WTC11 (cell line): ENCODE measurements around the gene PTPRS. TPM values are rescaled to one million over a fixed set of nuclear protein-coding genes. Genes with fewer than 3 reads are reported as not detected.

Source experiments
- GTF2I ChIP-seq: fragments of 250-450 bp; sonication (Bioruptor Pico); conservative IDR thresholded peaks from 2 replicates; pipeline ENCODE4 v1.4.0; 2021; ENCODE audit warnings: mild to moderate bottlenecking
- IRF2 ChIP-seq: sonication (generic); formaldehyde crosslinking; IDR thresholded peaks from 2 replicates; pipeline ENCODE4 v1.8.0; 2022; ENCODE audit warnings: low read depth, missing genetic modification reagents, borderline replicate concordance
- MXD4 ChIP-seq: fragments of 250-450 bp; sonication (Bioruptor Pico); IDR thresholded peaks from 2 replicates; pipeline ENCODE4 v1.8.0; 2021; ENCODE audit warnings: mild to moderate bottlenecking, moderate library complexity, borderline replicate concordance
- RELA ChIP-seq: sonication (generic); formaldehyde crosslinking; IDR thresholded peaks from 2 replicates; pipeline ENCODE4 v1.8.1; 2022; ENCODE audit warnings: missing genetic modification reagents, mild to moderate bottlenecking, borderline replicate concordance
- SP1 ChIP-seq: sonication (generic); formaldehyde crosslinking; conservative IDR thresholded peaks from 2 replicates; pipeline ENCODE4 v1.8.1; 2022; ENCODE audit warnings: missing genetic modification reagents
- STAT6 ChIP-seq: sonication (generic); formaldehyde crosslinking; conservative IDR thresholded peaks from 2 replicates; pipeline ENCODE4 v1.8.1; 2023; ENCODE audit warnings: mild to moderate bottlenecking, low read depth, missing genetic modification reagents, moderate library complexity
- USF2 ChIP-seq: sonication (generic); formaldehyde crosslinking; IDR thresholded peaks from 2 replicates; pipeline ENCODE4 v1.8.1; 2023; ENCODE audit warnings: mild to moderate bottlenecking, missing genetic modification reagents, moderate library complexity
- ZBTB43 ChIP-seq: sonication (generic); formaldehyde crosslinking; IDR thresholded peaks from 2 replicates; pipeline ENCODE4 v1.8.1; 2023; ENCODE audit warnings: mild to moderate bottlenecking, missing genetic modification reagents
- ZNF138 ChIP-seq: sonication (generic); formaldehyde crosslinking; conservative IDR thresholded peaks from 2 replicates; pipeline ENCODE4 v1.8.1; 2022; ENCODE audit warnings: mild to moderate bottlenecking, moderate library complexity, missing genetic modification reagents
- ZNF281 ChIP-seq: sonication (generic); formaldehyde crosslinking; IDR thresholded peaks from 2 replicates; pipeline ENCODE4 v1.8.0; 2023; ENCODE audit warnings: mild to moderate bottlenecking, missing genetic modification reagents
- ZSCAN18 ChIP-seq: fragments of 250-450 bp; sonication (Bioruptor Pico); IDR thresholded peaks from 2 replicates; pipeline ENCODE4 v2.1.2; 2022; ENCODE audit warnings: mild to moderate bottlenecking, moderate library complexity
- total RNA-seq: library from RNA; stranded (reverse); gene quantifications from 3 replicates; pipeline ENCODE4 v1.2.3, GENCODE V29; 2021
- TF ChIP-seq, protein P1 (sequence below): sonication (generic); formaldehyde crosslinking; IDR thresholded peaks from 2 replicates; pipeline ENCODE4 v1.8.1; 2022; ENCODE audit warnings: low read depth, mild to moderate bottlenecking, moderate library complexity, missing genetic modification reagents, borderline replicate concordance
- TF ChIP-seq, protein P2 (sequence below): sonication (generic); formaldehyde crosslinking; IDR thresholded peaks from 2 replicates; pipeline ENCODE4 v1.8.0; 2022; ENCODE audit warnings: mild to moderate bottlenecking, missing genetic modification reagents
- TF ChIP-seq, protein P3 (sequence below): sonication (generic); formaldehyde crosslinking; IDR thresholded peaks from 2 replicates; pipeline ENCODE4 v1.8.0; 2022; ENCODE audit warnings: mild to moderate bottlenecking, missing genetic modification reagents
- TF ChIP-seq, protein P4 (sequence below): fragments of 250-450 bp; sonication (Bioruptor Pico); IDR thresholded peaks from 2 replicates; pipeline ENCODE4 v1.9.0; 2021; ENCODE audit warnings: mild to moderate bottlenecking, borderline replicate concordance
- TF ChIP-seq, protein P5 (sequence below): sonication (generic); formaldehyde crosslinking; IDR thresholded peaks from 2 replicates; pipeline ENCODE4 v1.8.1; 2023; ENCODE audit warnings: mild to moderate bottlenecking, moderate library complexity, missing genetic modification reagents

Gene PTPRS
- total RNA-seq, 1 experiment from 2014 or later: 201 TPM

DNA sequence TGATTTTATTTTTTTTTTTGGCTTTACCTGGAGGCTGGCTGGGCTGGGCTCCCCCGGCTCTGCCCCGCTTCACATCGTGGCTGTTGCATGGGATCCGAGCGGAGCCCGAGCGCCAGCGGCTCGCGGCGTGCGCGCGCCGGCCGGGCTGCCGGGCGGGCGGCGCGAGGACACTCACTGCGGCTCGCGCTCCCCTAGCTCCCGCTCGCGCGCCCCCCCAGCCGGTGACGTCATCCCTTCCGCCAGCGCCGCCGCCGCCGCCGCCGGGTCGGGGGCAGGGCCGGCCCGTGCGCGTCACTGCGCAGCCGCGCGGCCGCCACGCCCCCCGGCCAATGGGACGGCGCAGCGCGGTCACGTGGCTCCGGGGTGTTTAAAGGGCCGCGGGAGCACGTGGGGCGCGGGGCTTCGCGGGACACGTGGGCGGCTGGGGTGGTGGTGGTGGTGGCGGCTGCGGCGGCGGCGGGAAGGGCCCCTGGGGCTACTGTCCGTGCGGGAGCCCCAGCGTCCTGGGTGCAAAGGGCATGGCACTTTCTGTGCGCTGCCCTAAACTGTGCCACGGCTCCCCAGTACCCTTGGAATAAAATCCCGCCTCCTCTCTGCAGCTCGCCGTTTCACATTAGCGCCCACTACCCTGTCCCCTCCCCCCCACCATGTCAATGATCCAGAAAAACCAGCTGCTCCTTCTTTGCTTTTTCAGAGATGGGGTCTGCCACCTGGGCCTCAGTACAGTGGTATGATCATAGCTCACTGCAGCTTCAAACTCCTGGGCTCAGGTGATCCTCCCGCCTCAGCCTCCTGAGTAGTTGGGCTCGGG is at the start of gene PTPRS (continued):
- TF ChIP-seq, protein P1, sequence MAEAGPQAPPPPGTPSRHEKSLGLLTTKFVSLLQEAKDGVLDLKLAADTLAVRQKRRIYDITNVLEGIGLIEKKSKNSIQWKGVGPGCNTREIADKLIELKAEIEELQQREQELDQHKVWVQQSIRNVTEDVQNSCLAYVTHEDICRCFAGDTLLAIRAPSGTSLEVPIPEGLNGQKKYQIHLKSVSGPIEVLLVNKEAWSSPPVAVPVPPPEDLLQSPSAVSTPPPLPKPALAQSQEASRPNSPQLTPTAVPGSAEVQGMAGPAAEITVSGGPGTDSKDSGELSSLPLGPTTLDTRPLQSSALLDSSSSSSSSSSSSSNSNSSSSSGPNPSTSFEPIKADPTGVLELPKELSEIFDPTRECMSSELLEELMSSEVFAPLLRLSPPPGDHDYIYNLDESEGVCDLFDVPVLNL (CRISPR knock-in tag): peak; percentile 97
- TF ChIP-seq IRF2 (peak; percentile 95), GTF2I (CRISPR knock-in tag) (no peak), RELA (CRISPR knock-in tag) (peak; percentile 100), STAT6 (CRISPR knock-in tag) (peak; percentile 99), ZNF138 (CRISPR knock-in tag) (peak; percentile 100), ZSCAN18 (CRISPR knock-in tag) (no peak), ZNF281 (CRISPR knock-in tag) (peak; percentile 100), USF2 (CRISPR knock-in tag) (peak; percentile 99), ZBTB43 (CRISPR knock-in tag) (peak; percentile 99), SP1 (CRISPR knock-in tag) (peak; percentile 98), MXD4 (CRISPR knock-in tag) (no peak)
- TF ChIP-seq, protein P2, sequence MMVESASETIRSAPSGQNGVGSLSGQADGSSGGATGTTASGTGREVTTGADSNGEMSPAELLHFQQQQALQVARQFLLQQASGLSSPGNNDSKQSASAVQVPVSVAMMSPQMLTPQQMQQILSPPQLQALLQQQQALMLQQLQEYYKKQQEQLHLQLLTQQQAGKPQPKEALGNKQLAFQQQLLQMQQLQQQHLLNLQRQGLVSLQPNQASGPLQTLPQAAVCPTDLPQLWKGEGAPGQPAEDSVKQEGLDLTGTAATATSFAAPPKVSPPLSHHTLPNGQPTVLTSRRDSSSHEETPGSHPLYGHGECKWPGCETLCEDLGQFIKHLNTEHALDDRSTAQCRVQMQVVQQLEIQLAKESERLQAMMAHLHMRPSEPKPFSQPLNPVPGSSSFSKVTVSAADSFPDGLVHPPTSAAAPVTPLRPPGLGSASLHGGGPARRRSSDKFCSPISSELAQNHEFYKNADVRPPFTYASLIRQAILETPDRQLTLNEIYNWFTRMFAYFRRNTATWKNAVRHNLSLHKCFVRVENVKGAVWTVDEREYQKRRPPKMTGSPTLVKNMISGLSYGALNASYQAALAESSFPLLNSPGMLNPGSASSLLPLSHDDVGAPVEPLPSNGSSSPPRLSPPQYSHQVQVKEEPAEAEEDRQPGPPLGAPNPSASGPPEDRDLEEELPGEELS: peak; percentile 100
- TF ChIP-seq, protein P3, sequence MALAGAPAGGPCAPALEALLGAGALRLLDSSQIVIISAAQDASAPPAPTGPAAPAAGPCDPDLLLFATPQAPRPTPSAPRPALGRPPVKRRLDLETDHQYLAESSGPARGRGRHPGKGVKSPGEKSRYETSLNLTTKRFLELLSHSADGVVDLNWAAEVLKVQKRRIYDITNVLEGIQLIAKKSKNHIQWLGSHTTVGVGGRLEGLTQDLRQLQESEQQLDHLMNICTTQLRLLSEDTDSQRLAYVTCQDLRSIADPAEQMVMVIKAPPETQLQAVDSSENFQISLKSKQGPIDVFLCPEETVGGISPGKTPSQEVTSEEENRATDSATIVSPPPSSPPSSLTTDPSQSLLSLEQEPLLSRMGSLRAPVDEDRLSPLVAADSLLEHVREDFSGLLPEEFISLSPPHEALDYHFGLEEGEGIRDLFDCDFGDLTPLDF (CRISPR knock-in tag): peak; percentile 100
- TF ChIP-seq, protein P4, sequence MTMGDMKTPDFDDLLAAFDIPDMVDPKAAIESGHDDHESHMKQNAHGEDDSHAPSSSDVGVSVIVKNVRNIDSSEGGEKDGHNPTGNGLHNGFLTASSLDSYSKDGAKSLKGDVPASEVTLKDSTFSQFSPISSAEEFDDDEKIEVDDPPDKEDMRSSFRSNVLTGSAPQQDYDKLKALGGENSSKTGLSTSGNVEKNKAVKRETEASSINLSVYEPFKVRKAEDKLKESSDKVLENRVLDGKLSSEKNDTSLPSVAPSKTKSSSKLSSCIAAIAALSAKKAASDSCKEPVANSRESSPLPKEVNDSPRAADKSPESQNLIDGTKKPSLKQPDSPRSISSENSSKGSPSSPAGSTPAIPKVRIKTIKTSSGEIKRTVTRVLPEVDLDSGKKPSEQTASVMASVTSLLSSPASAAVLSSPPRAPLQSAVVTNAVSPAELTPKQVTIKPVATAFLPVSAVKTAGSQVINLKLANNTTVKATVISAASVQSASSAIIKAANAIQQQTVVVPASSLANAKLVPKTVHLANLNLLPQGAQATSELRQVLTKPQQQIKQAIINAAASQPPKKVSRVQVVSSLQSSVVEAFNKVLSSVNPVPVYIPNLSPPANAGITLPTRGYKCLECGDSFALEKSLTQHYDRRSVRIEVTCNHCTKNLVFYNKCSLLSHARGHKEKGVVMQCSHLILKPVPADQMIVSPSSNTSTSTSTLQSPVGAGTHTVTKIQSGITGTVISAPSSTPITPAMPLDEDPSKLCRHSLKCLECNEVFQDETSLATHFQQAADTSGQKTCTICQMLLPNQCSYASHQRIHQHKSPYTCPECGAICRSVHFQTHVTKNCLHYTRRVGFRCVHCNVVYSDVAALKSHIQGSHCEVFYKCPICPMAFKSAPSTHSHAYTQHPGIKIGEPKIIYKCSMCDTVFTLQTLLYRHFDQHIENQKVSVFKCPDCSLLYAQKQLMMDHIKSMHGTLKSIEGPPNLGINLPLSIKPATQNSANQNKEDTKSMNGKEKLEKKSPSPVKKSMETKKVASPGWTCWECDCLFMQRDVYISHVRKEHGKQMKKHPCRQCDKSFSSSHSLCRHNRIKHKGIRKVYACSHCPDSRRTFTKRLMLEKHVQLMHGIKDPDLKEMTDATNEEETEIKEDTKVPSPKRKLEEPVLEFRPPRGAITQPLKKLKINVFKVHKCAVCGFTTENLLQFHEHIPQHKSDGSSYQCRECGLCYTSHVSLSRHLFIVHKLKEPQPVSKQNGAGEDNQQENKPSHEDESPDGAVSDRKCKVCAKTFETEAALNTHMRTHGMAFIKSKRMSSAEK (CRISPR knock-in tag): no peak
- TF ChIP-seq, protein P5, sequence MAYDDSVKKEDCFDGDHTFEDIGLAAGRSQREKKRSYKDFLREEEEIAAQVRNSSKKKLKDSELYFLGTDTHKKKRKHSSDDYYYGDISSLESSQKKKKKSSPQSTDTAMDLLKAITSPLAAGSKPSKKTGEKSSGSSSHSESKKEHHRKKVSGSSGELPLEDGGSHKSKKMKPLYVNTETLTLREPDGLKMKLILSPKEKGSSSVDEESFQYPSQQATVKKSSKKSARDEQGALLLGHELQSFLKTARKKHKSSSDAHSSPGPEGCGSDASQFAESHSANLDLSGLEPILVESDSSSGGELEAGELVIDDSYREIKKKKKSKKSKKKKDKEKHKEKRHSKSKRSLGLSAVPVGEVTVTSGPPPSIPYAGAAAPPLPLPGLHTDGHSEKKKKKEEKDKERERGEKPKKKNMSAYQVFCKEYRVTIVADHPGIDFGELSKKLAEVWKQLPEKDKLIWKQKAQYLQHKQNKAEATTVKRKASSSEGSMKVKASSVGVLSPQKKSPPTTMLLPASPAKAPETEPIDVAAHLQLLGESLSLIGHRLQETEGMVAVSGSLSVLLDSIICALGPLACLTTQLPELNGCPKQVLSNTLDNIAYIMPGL (CRISPR knock-in tag): peak; percentile 93
